ENCODE results near the gene GRHL1.
A peak's percentile ranks its signal among the peaks of the same experiment; 100 is the strongest.

Gene GRHL1

GRCh38 chr2:9984217-9984739, 32.8 kb downstream of the GRHL1 start:
- Mint-ChIP-seq H3K9me3 (no peaks in the 10 kb centered on the region), H3K4me1 (peaks cover 10% of the 10 kb centered on the region), H3K27me3 (ENCODE audit: low read depth) (peaks cover 4% of the 10 kb centered on the region), H3K36me3 (ENCODE audit: low read depth) (no peaks in the 10 kb centered on the region), H3K4me3 (no peak overlapping the region), H3K27ac (no peak overlapping the region)
- TF ChIP-seq, protein P1, sequence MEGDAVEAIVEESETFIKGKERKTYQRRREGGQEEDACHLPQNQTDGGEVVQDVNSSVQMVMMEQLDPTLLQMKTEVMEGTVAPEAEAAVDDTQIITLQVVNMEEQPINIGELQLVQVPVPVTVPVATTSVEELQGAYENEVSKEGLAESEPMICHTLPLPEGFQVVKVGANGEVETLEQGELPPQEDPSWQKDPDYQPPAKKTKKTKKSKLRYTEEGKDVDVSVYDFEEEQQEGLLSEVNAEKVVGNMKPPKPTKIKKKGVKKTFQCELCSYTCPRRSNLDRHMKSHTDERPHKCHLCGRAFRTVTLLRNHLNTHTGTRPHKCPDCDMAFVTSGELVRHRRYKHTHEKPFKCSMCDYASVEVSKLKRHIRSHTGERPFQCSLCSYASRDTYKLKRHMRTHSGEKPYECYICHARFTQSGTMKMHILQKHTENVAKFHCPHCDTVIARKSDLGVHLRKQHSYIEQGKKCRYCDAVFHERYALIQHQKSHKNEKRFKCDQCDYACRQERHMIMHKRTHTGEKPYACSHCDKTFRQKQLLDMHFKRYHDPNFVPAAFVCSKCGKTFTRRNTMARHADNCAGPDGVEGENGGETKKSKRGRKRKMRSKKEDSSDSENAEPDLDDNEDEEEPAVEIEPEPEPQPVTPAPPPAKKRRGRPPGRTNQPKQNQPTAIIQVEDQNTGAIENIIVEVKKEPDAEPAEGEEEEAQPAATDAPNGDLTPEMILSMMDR (IDR thresholded peaks at IDR 0.05; ENCODE audit: unreplicated experiment in 3 of 3): peak; percentile 67 to 79 (median 76)

GRCh38 chr2:9984871-9985480, 33.5 kb downstream of the GRHL1 start:
- peaks cover 10% of the 10 kb centered on the region for H3K4me1 Mint-ChIP-seq
- no peak overlapping the region for H3K4me3 Mint-ChIP-seq
- H3K27me3 Mint-ChIP-seq (ENCODE audit: low read depth): peaks cover 4% of the 10 kb centered on the region
- H3K27ac Mint-ChIP-seq: no peak overlapping the region
- H3K36me3 Mint-ChIP-seq (ENCODE audit: low read depth): no peaks in the 10 kb centered on the region
- TF ChIP-seq, protein P1 (IDR thresholded peaks at IDR 0.05; ENCODE audit: unreplicated experiment in 3 of 3): no peak
- H3K9me3 Mint-ChIP-seq: no peaks in the 10 kb centered on the region

- no peaks in the 10 kb centered on the region for H3K9me3 Mint-ChIP-seq
- peaks cover 4% of the 10 kb centered on the region for H3K27me3 Mint-ChIP-seq (ENCODE audit: low read depth)
- H3K4me3 Mint-ChIP-seq: no peak overlapping the region
- H3K27ac Mint-ChIP-seq: no peak overlapping the region
- TF ChIP-seq, protein P1 (IDR thresholded peaks at IDR 0.05; ENCODE audit: unreplicated experiment in 3 of 3): no peak
- H3K4me1 Mint-ChIP-seq: peaks cover 15% of the 10 kb centered on the region
- no peaks in the 10 kb centered on the region for H3K36me3 Mint-ChIP-seq (ENCODE audit: low read depth)
Measured at GRCh38 chr2:9985531-9986328, 34.2 kb downstream of the GRHL1 start.

GRCh38 chr2:9988320-9988719, 36.8 kb downstream of the GRHL1 start:
- TF ChIP-seq, protein P1 (IDR thresholded peaks at IDR 0.05; ENCODE audit: unreplicated experiment in 3 of 3): no peak
- H3K36me3 Mint-ChIP-seq (ENCODE audit: low read depth): no peaks in the 10 kb centered on the region
- H3K9me3 Mint-ChIP-seq: no peaks in the 10 kb centered on the region
- no peak overlapping the region for H3K27ac Mint-ChIP-seq
- H3K27me3 Mint-ChIP-seq (ENCODE audit: low read depth): peaks cover 8% of the 10 kb centered on the region
- H3K4me1 Mint-ChIP-seq: peaks cover 25% of the 10 kb centered on the region
- H3K4me3 Mint-ChIP-seq: no peak overlapping the region

DNA sequence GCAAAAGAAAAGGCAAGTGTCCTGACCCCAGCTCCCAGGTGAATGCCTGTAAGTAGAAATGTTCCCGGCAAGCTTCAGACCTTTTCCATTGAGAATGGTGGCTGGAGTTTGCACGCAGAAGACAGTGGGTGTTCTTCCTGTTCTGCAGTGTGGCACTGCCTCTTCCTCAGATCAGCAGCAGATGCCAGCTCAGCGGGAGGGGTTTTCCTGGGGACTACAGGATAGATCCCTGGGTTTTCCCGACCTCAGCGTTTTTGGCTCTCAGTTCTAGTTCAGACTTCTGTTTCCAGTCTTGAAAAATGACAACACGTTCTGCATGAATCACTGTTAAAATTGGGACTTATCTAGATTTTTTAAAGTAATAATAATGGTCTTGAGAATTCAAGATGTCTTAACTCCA, 39.2 kb downstream of the GRHL1 start:
- Mint-ChIP-seq H3K4me3 (no peak overlapping the region), H3K4me1 (peaks cover 32% of the 10 kb centered on the region), H3K36me3 (ENCODE audit: low read depth) (peaks cover 6% of the 10 kb centered on the region), H3K9me3 (no peaks in the 10 kb centered on the region), H3K27me3 (ENCODE audit: low read depth) (peaks cover 10% of the 10 kb centered on the region), H3K27ac (no peak overlapping the region)
- TF ChIP-seq, protein P1 (IDR thresholded peaks at IDR 0.05; ENCODE audit: unreplicated experiment in 3 of 3): no peak
